NCI-H69 (cell line): ENCODE data around the gene TAGLN3.

Source experiments
- DNase-seq: peaks from one replicate; lab custom pipeline; 2025; lab: John Stamatoyannopoulos, UW

TAGLN3 gene

GRCh38 chr3:112048911-112049310 lies 50.2 kb downstream of the TAGLN3 start:
- DNase-seq = no peak

GRCh38 chr3:112053229-112053628 lies 54.5 kb downstream of the TAGLN3 start:
- no peak for DNase-seq

GRCh38 chr3:112056451-112056929 lies 57.8 kb downstream of the TAGLN3 start:
- DNase-seq = no peak

GRCh38 chr3:112059497-112059896 lies 60.8 kb downstream of the TAGLN3 start:
- DNase-seq = no peak

GRCh38 chr3:112061152-112061551 lies 62.4 kb downstream of the TAGLN3 start:
- DNase-seq = no peak
